ELR (cell line): ENCODE data around the gene PPARD.

ENCODE experiments used
- DNase-seq: peaks from one replicate; pipeline ENCODE4 v3.0.0-alpha.2; 2015; ENCODE audit warnings: low read depth

The PPARD gene

GRCh38 chr6:35441205-35441604 is 98.8 kb downstream of the PPARD start:
- no peak for DNase-seq

- DNase-seq, result no peak
These were observed 99.3 kb downstream of the PPARD start for GRCh38 chr6:35441642-35442041.

GRCh38 chr6:35442693-35443092 is 100.3 kb downstream of the PPARD start:
- DNase-seq, result no peak

- no peak for DNase-seq
These were observed 101.1 kb downstream of the PPARD start for GRCh38 chr6:35443341-35444030.

- peak; percentile 64 for DNase-seq
These were observed 103.3 kb downstream of the PPARD start for GRCh38 chr6:35445691-35446090.

GRCh38 chr6:35448191-35448590 is 105.8 kb downstream of the PPARD start:
- no peak for DNase-seq

GRCh38 chr6:35449287-35449881 is 107.0 kb downstream of the PPARD start:
- DNase-seq, result peak; percentile 89

- DNase-seq, result peak; percentile 25
These were observed 109.2 kb downstream of the PPARD start for GRCh38 chr6:35451354-35452182.

GRCh38 chr6:35452183-35453090 is 110.1 kb downstream of the PPARD start, which contains the start of gene FANCE:
FANCE (plus strand) TSS chr6:35452338; CDS start chr6:35452546, 208 bp downstream.
- peak; percentile 94 for DNase-seq

- no peak for DNase-seq
These were observed 110.9 kb downstream of the PPARD start for GRCh38 chr6:35453236-35453635.

- DNase-seq, result no peak
These were observed 112.2 kb downstream of the PPARD start for GRCh38 chr6:35454391-35455110.

- no peak for DNase-seq
These were observed 115.5 kb downstream of the PPARD start for GRCh38 chr6:35457907-35458306.

- DNase-seq, result no peak
These were observed 118.9 kb downstream of the PPARD start for GRCh38 chr6:35461270-35461669.

GRCh38 chr6:35463292-35463691 is 120.9 kb downstream of the PPARD start:
- no peak for DNase-seq

GRCh38 chr6:35465646-35466045 is 123.3 kb downstream of the PPARD start:
- no peak for DNase-seq

GRCh38 chr6:35468181-35468979 is 126.0 kb downstream of the PPARD start, which contains the start of gene RPL10A:
RPL10A (plus strand) TSS chr6:35468401; CDS start chr6:35468435, 34 bp downstream.
- peak; percentile 98 for DNase-seq

GRCh38 chr6:35468980-35469750 is 126.8 kb downstream of the PPARD start:
- peak; percentile 21 for DNase-seq

- DNase-seq, result peak; percentile 62
These were observed 127.6 kb downstream of the PPARD start for GRCh38 chr6:35469751-35470662.
